PC-3 (cell line): ENCODE data around the gene ARL4C.

Source experiments
- CTCF ChIP-seq: fragments of 300-600 bp; sonication (generic); conservative IDR thresholded peaks from 2 replicates; pipeline ENCODE4 v1.5.1; 2017; ENCODE audit warnings: antibody characterized with exemption, low read depth, mild to moderate bottlenecking, low read length
- EZH2 ChIP-seq: fragments of 300-600 bp; sonication (generic); IDR thresholded peaks from one replicate; pipeline ENCODE4 v1.6.1; 2017; ENCODE audit warnings: antibody characterized with exemption, mild to moderate bottlenecking, low read length; ENCODE audit not compliant: unreplicated experiment
- EZH2phosphoT487 ChIP-seq: fragments of 300-600 bp; sonication (generic); IDR thresholded peaks from 2 replicates; pipeline ENCODE4 v1.6.1; 2018; ENCODE audit warnings: mild to moderate bottlenecking, antibody characterized with exemption, low read length, borderline replicate concordance

- TF ChIP-seq CTCF (no peak), EZH2 (no peak), EZH2phosphoT487 (no peak)
Observed at GRCh38 chr2:234474654-234475053, 22.2 kb downstream of the ARL4C start.
